ENCODE data around the gene TEKT2.

TEKT2 gene

GRCh38 chr1:36106269-36106668, 22.4 kb downstream of the TEKT2 start:
- DNase-seq (ENCODE audit: low read depth): no peak

GRCh38 chr1:36107394-36107793, 23.5 kb downstream of the TEKT2 start:
- DNase-seq (ENCODE audit: low read depth): no peak

- no peak for DNase-seq (ENCODE audit: low read depth)
These were observed 24.4 kb downstream of the TEKT2 start for GRCh38 chr1:36108314-36108713.

- DNase-seq (ENCODE audit: low read depth): no peak
These were observed 25.3 kb downstream of the TEKT2 start for GRCh38 chr1:36109041-36109679.

- no peak for DNase-seq (ENCODE audit: low read depth)
These were observed 27.3 kb downstream of the TEKT2 start for GRCh38 chr1:36111151-36111550.

- DNase-seq (ENCODE audit: low read depth): no peak
These were observed 28.9 kb downstream of the TEKT2 start for GRCh38 chr1:36112823-36113222.

GRCh38 chr1:36114371-36114770, 30.5 kb downstream of the TEKT2 start:
- no peak for DNase-seq (ENCODE audit: low read depth)

GRCh38 chr1:36115200-36115669, 31.3 kb downstream of the TEKT2 start:
- no peak for DNase-seq (ENCODE audit: low read depth)

GRCh38 chr1:36115931-36116330, 32.0 kb downstream of the TEKT2 start:
- no peak for DNase-seq (ENCODE audit: low read depth)

- DNase-seq (ENCODE audit: low read depth): no peak
These were observed 33.0 kb downstream of the TEKT2 start for GRCh38 chr1:36116901-36117300.

GRCh38 chr1:36118447-36119204, 34.7 kb downstream of the TEKT2 start:
- no peak for DNase-seq (ENCODE audit: low read depth)

- DNase-seq (ENCODE audit: low read depth): no peak
These were observed 35.6 kb downstream of the TEKT2 start for GRCh38 chr1:36119456-36119855.

- DNase-seq (ENCODE audit: low read depth): no peak
These were observed 38.5 kb downstream of the TEKT2 start for GRCh38 chr1:36122062-36123030.

- DNase-seq (ENCODE audit: low read depth): no peak
These were observed 39.5 kb downstream of the TEKT2 start for GRCh38 chr1:36123356-36123755.

GRCh38 chr1:36124404-36125128, 40.7 kb downstream of the TEKT2 start:
- DNase-seq (ENCODE audit: low read depth): no peak

GRCh38 chr1:36125129-36125991, 41.5 kb downstream of the TEKT2 start, which contains the start of gene COL8A2:
COL8A2 (minus strand) TSS chr1:36125222; CDS start chr1:36100242, 24,980 bp downstream.
- DNase-seq (ENCODE audit: low read depth): no peak

- no peak for DNase-seq (ENCODE audit: low read depth)
These were observed 42.3 kb downstream of the TEKT2 start for GRCh38 chr1:36126005-36126716.

- no peak for DNase-seq (ENCODE audit: low read depth)
These were observed 43.1 kb downstream of the TEKT2 start for GRCh38 chr1:36126797-36127500.
